Epithelial cell of proximal tubule (primary cell): ENCODE data around the gene RNF40. TPM values are rescaled to one million over a fixed set of nuclear protein-coding genes. Genes with fewer than 3 reads are reported as not detected.

Experiments
- DNase-seq: peaks from one replicate; pipeline ENCODE4 v3.0.0-alpha.2; 2011; ENCODE audit warnings: low read depth
- H3K4me3 ChIP-seq: 2 replicates; pipeline ENCODE4 v1.5.1; 2011; ENCODE audit warnings: low read depth, mild to moderate bottlenecking, low read length
- total RNA-seq: library from RNA; depleted of rRNA; stranded (reverse); fragments of >200 nt; gene quantifications from 2 replicates; pipeline ENCODE4 v1.2.3, GENCODE V29; 2015
- TF ChIP-seq, protein P1 (sequence below): conservative IDR thresholded peaks from 2 replicates; pipeline ENCODE4 v1.5.1; 2012; ENCODE audit warnings: low read depth, mild to moderate bottlenecking, low read length

The RNF40 gene
- total RNA-seq, 1 donor from 2014 or later, result 47.2 TPM

DNA sequence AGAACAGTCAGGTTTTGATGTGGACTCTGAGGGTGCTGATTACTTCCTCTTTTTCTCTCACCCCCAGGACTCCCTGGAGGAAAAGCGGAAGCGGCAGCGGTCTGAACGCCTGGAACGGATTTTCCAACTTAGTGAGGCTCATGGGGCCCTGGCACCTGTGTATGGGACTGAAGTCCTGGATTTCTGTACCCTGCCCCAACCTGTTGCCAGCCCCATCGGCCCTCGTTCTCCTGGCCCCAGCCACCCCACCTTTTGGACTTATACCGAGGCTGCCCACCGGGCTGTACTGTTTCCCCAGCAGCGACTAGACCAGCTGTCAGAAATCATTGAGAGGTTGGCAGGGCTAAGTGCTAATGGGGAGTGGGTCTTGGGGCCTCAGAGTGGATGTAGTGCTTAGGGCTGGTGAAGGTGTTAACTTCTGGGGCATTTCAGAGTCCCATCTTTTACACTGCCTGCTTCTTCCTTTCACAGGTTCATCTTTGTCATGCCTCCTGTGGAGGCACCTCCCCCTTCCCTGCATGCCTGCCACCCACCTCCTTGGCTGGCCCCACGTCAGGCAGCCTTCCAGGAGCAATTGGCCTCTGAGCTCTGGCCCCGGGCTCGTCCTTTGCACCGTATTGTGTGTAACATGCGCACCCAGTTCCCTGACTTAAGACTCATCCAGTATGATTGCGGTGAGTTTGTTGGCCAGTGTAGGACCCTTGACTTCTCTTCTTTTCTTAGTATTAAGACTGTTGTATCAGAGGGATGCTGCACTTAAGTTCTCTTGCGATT is 33.0 kb upstream of the RNF40 start:
- DNase-seq, result no peak
- H3K4me3 ChIP-seq, result no peak overlapping the region
- TF ChIP-seq, protein P1, sequence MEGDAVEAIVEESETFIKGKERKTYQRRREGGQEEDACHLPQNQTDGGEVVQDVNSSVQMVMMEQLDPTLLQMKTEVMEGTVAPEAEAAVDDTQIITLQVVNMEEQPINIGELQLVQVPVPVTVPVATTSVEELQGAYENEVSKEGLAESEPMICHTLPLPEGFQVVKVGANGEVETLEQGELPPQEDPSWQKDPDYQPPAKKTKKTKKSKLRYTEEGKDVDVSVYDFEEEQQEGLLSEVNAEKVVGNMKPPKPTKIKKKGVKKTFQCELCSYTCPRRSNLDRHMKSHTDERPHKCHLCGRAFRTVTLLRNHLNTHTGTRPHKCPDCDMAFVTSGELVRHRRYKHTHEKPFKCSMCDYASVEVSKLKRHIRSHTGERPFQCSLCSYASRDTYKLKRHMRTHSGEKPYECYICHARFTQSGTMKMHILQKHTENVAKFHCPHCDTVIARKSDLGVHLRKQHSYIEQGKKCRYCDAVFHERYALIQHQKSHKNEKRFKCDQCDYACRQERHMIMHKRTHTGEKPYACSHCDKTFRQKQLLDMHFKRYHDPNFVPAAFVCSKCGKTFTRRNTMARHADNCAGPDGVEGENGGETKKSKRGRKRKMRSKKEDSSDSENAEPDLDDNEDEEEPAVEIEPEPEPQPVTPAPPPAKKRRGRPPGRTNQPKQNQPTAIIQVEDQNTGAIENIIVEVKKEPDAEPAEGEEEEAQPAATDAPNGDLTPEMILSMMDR, result no peak

DNA sequence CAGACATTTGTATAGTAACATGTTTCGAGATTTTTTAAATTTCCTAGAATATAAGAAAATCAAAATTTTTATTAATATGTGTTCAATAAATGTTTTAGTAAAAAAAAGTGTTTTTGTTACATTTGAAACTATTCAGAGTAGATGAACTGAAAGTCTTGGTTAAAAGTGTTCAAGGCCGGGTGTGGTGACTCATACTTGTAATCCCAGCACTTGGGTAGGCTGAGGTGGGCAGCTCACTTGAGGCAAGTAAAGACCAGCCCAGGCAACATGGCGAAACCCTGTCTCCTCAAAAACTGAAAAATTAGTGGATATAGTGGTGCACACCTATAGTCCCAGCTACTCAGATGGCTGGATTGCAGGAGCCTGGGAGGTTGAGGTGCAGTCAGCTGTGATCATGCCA is 30.7 kb upstream of the RNF40 start:
- TF ChIP-seq, protein P1, result no peak
- H3K4me3 ChIP-seq, result no peak overlapping the region
- DNase-seq, result no peak

DNA sequence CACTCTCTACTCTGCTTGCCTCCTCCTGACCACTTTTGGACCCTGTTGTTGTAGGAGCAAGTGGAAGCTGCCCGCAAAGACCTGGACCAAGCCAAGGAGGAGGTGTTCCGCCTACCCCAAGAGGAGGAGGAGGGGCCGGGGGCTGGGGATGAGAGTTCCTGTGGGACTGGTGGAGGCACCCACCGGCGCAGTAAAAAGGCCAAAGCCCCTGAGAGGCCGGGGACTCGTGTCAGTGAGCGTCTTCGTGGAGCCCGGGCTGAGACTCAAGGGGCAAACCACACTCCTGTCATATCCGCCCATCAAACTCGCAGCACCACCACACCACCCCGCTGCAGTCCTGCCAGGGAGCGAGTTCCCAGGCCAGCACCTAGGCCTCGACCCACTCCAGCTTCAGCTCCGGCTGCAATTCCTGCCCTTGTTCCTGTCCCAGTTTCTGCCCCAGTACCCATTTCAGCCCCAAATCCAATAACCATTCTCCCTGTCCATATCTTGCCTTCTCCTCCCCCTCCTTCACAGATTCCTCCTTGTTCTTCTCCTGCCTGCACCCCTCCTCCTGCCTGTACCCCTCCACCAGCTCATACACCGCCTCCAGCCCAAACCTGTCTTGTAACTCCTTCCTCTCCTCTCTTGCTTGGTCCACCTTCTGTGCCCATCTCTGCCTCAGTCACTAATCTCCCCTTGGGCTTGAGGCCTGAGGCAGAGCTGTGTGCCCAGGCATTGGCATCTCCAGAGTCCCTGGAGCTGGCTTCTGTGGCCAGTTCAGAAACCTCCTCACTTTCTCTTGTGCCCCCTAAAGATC is 24.9 kb upstream of the RNF40 start:
- H3K4me3 ChIP-seq, result no peak overlapping the region
- DNase-seq, result no peak
- TF ChIP-seq, protein P1, result no peak

DNA sequence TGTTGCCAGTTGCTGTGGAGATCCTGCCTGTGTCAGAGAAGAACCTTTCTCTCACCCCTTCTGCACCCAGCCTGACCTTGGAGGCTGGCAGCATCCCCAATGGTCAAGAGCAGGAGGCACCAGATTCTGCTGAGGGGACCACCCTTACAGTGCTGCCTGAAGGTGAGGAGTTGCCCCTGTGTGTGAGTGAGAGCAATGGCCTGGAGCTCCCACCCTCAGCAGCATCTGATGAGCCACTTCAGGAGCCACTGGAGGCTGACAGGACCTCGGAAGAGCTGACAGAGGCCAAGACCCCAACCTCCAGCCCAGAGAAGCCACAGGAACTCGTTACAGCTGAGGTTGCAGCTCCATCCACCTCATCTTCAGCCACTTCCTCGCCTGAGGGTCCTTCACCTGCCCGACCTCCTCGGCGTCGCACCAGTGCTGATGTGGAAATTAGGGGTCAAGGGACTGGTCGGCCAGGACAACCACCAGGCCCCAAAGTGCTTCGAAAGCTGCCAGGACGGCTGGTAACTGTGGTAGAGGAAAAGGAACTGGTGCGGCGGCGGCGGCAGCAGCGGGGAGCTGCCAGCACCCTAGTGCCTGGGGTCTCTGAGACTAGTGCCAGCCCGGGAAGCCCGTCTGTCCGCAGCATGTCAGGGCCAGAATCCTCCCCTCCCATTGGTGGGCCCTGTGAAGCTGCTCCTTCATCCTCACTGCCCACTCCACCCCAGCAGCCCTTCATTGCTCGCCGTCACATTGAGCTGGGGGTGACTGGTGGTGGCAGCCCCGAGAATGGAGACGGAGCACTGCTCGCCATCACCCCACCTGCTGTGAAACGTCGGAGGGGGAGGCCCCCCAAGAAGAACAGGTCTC is 24.1 kb upstream of the RNF40 start:
- no peak overlapping the region for H3K4me3 ChIP-seq
- DNase-seq, result no peak
- TF ChIP-seq, protein P1, result no peak

DNA sequence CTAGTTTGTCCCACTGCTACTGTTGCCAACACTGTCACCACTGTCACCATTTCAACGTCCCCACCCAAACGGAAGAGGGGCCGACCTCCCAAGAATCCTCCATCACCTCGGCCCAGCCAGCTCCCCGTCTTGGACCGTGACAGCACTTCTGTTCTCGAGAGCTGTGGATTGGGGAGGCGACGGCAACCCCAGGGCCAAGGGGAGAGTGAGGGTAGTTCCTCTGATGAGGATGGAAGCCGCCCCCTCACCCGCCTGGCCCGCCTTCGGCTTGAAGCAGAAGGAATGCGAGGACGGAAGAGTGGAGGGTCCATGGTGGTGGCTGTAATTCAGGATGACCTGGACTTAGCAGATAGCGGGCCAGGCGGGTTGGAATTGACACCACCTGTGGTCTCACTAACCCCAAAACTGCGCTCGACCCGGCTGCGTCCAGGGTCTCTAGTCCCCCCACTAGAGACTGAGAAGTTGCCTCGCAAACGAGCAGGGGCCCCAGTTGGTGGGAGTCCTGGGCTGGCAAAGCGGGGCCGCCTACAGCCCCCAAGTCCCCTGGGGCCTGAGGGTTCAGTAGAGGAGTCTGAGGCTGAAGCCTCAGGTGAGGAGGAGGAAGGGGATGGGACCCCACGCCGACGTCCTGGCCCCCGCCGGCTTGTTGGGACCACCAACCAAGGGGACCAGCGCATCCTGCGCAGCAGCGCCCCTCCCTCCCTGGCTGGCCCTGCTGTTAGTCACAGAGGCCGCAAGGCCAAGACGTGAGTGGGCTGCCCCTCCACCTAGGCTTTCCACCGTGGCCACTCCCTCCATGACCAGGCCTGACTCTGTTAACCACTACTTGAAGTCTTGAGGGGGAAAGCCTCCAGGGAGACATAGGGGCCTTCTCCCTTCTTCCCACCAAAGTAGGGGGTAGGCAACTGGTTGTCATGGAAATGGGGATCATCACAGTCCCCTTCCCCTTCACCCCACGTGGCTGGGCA is 22.9 kb upstream of the RNF40 start:
- TF ChIP-seq, protein P1, result no peak
- no peak for DNase-seq
- no peak overlapping the region for H3K4me3 ChIP-seq
